ENCODE results near the gene FRMD1. TPM values are rescaled to one million over a fixed set of nuclear protein-coding genes. Genes with fewer than 3 reads are reported as not detected.

Gene FRMD1
- total RNA-seq, 4 donors from 2014 or later = 9.9 to 14.4 (median 12.5) TPM

DNA sequence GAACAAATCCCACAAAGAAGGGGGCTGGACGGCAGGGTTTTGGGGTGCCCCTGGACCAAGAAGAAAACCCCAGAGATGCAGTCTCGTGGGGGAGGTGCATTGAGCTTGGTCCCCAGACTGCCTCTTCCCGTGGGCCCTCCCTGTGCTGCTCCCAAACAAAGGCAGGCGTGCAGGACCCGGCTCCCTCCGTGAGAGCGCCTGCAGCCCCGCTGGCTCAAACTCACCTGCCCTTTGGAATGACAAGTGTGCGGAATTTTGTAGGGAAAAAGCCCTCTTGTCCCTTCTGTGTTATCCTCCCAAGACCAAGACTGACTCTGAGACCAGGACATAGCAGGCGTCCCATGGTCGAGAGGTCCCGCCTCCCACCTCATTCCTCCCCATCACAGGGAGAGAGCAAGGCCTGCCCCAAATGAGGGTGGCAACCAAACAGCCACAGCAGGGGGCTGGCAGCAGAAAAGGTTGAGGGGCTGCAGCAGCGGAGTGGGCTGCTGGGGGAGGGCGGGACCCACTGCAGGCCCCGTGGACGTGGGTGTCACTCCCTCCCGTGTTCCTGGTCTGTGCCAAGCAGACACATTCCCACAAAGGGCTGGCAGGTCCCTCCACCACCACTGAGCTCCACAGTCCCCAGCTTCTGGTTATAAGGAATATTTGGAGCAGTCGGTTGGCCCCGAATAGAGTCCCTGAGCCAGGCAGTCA is 5.6 kb upstream of the FRMD1 start:
- WGBS, 2 donors = 75 to 86% methylated on average over 19 of the region's 19 CpGs
- Histone ChIP-seq H3K4me3 (no peak overlapping the region), H3K4me1 (peaks cover 0 to 30% (median 19%) of the 10 kb centered on the region in 4 donors), H3K9me3 (no peaks in the 10 kb centered on the region), H3K27me3 (no peaks in the 10 kb centered on the region), H3K36me3 (no peaks in the 10 kb centered on the region), H3K27ac (peak overlapping the region in 1 of 4 donors; percentile 54)
- no peak for DNase-seq (ENCODE audit: low spot score in 2 of 2)
- TF ChIP-seq, protein P1, sequence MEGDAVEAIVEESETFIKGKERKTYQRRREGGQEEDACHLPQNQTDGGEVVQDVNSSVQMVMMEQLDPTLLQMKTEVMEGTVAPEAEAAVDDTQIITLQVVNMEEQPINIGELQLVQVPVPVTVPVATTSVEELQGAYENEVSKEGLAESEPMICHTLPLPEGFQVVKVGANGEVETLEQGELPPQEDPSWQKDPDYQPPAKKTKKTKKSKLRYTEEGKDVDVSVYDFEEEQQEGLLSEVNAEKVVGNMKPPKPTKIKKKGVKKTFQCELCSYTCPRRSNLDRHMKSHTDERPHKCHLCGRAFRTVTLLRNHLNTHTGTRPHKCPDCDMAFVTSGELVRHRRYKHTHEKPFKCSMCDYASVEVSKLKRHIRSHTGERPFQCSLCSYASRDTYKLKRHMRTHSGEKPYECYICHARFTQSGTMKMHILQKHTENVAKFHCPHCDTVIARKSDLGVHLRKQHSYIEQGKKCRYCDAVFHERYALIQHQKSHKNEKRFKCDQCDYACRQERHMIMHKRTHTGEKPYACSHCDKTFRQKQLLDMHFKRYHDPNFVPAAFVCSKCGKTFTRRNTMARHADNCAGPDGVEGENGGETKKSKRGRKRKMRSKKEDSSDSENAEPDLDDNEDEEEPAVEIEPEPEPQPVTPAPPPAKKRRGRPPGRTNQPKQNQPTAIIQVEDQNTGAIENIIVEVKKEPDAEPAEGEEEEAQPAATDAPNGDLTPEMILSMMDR (IDR thresholded peaks at IDR 0.05) = no peak
- TF ChIP-seq POLR2A (IDR thresholded peaks at IDR 0.05) (no peak), EP300 (IDR thresholded peaks at IDR 0.05) (no peak)

DNA sequence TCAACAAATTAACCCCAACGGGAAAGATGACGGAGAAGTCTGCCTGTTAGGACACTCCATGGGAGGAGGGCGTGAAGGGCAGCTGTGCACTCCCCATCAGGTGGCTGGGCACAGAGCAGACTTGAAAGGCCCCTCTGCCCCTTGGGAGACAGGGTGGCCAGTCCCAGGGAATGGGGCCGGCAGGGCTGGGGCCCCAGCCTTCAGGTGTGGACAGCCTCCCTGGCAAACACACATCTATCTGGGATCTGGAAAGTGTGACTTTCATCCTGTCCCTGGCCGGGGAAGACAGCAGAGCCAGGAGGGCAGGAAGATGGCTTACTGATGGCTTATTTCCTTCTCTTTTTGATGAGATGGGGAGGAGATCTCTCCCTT is 4.5 kb upstream of the FRMD1 start:
- no peak for DNase-seq (ENCODE audit: low spot score in 2 of 2)
- no peak overlapping the region for H3K4me3 ChIP-seq
- no peaks in the 10 kb centered on the region for H3K9me3 ChIP-seq
- 56 to 71% methylated on average over 5 of the region's 5 CpGs for WGBS, 2 donors
- TF ChIP-seq POLR2A (IDR thresholded peaks at IDR 0.05) = no peak
- TF ChIP-seq, protein P1 (IDR thresholded peaks at IDR 0.05) = no peak
- TF ChIP-seq EP300 (IDR thresholded peaks at IDR 0.05) = no peak
- peaks cover 0 to 32% (median 15%) of the 10 kb centered on the region in 4 donors for H3K4me1 ChIP-seq
- H3K27ac ChIP-seq = peak overlapping the region in 1 of 4 donors; percentile 44
- no peaks in the 10 kb centered on the region for H3K27me3 ChIP-seq
- H3K36me3 ChIP-seq = no peaks in the 10 kb centered on the region

DNA sequence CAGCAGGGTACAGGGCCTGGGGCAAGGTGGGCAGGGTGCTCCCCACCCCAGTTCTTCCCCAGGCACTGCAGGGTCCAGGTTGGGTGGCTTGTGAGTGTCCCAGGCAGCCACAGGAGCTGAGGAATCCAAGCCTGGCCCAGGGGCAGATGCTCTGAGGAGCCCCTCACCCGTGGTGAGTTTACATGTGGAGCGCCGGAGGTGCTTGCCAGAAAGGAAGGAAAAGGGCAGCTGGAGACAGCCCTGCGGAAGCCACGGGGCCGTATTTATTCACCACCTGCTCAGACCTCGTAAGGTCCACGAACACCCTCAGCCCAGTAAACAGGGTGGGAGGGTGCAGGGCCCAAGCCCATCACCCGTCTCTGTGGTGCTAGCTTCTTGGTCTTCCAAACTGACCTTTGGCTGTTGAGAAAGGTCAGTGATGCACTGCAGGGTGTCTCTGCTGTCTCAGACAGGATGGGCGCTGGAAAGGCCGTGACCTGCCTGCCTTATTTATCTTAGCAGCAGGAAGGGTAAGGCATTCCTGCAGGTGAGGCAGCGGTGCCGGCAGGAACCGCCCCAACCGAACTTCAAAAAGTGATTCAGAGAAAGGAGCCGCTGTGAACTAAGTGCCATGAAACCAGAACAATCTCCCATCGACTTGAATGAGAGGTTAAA is 4.0 kb upstream of the FRMD1 start:
- WGBS, 2 donors = 74 to 79% methylated on average over 14 to 17 of the region's 17 CpGs
- TF ChIP-seq EP300 (IDR thresholded peaks at IDR 0.05) (no peak), POLR2A (IDR thresholded peaks at IDR 0.05) (no peak)
- TF ChIP-seq, protein P1 (IDR thresholded peaks at IDR 0.05) = no peak
- no peaks in the 10 kb centered on the region for H3K27me3 ChIP-seq
- H3K27ac ChIP-seq = peak overlapping the region in 1 of 4 donors; percentile 44
- H3K36me3 ChIP-seq = no peaks in the 10 kb centered on the region
- H3K4me1 ChIP-seq = peaks cover 0 to 32% (median 11%) of the 10 kb centered on the region in 4 donors
- no peak overlapping the region for H3K4me3 ChIP-seq
- no peaks in the 10 kb centered on the region for H3K9me3 ChIP-seq
- DNase-seq (ENCODE audit: low spot score in 2 of 2) = no peak

DNA sequence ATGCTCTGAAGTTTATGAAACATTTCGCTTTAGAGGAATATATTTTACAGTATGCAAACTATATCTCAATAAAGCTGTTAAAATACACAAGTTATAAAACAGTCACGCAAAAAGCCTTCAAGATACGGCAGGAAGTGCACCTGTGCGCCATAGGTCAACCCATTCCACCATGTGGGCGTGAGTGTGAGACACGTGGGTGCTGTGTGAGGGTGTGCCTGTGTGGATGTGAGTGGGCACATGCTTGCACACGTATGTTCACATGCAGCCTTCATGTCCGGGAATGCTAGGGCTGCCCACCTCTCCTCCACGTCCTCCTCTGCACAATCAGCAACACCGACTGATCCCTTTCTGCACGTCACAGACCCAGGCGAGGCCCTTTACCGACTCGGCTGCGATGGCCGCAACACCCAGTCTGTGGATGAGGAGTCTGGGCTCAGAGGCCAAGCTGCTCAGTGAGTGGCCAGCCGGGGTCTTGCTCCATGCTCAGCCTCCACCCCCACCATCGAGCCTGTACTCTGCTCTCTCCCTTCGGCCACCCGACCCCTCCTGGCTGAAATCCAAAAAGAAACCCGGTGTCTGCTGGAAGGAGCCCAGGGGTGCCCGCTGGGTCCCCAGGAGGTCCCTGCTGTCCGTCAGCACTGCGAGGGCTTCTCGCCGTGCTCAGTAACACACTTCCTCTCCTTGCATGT is 3.0 kb upstream of the FRMD1 start:
- 71 to 75% methylated on average over 23 to 26 of the region's 26 CpGs for WGBS, 2 donors
- TF ChIP-seq, protein P1 (IDR thresholded peaks at IDR 0.05) = no peak
- TF ChIP-seq EP300 (IDR thresholded peaks at IDR 0.05) (no peak), POLR2A (IDR thresholded peaks at IDR 0.05) (no peak)
- no peaks in the 10 kb centered on the region for H3K9me3 ChIP-seq
- peaks cover 0 to 24% (median 5%) of the 10 kb centered on the region in 4 donors for H3K4me1 ChIP-seq
- DNase-seq (ENCODE audit: low spot score in 2 of 2) = no peak
- H3K36me3 ChIP-seq = no peaks in the 10 kb centered on the region
- H3K27me3 ChIP-seq = no peaks in the 10 kb centered on the region
- no peak overlapping the region for H3K4me3 ChIP-seq
- peak overlapping the region in 1 of 4 donors; percentile 40 for H3K27ac ChIP-seq
